K562 (cell line): ENCODE data around the gene EFHB. TPM values are rescaled to one million over a fixed set of nuclear protein-coding genes. Genes with fewer than 3 reads are reported as not detected.

Source experiments
- ARID2 ChIP-seq: fragments of 450-650 bp; IDR thresholded peaks from 2 replicates; pipeline ENCODE4 v1.6.1; 2017; ENCODE audit warnings: antibody characterized with exemption, mild to moderate bottlenecking
- ARID3A ChIP-seq: IDR thresholded peaks from 2 replicates; pipeline ENCODE4 v1.6.1; 2012; ENCODE audit warnings: low read depth, low read length, improper control_type of control experiment, borderline replicate concordance
- CREM ChIP-seq: IDR thresholded peaks from 2 replicates; pipeline ENCODE4 v1.6.1; 2014; ENCODE audit warnings: antibody characterized with exemption, low read depth
- CTBP1 ChIP-seq: fragments of 450-650 bp; IDR thresholded peaks from 2 replicates; pipeline ENCODE4 v1.6.1; 2016; ENCODE audit warnings: borderline replicate concordance
- JUND ChIP-seq, 2 experiments: IDR thresholded peaks; 2 replicates in 1 of 2; 3 replicates in 1 of 2; pipeline ENCODE4 v1.6.1; 2011; ENCODE audit warnings: borderline replicate concordance in 2 of 2, low read depth in 2 of 2, low read length in 2 of 2, improper control_type of control experiment in 1 of 2, missing biosample characterization in 1 of 2, missing genetic modification characterization in 1 of 2, missing genetic modification reagents in 1 of 2
- KLF16 ChIP-seq: IDR thresholded peaks from 2 replicates; pipeline ENCODE4 v1.6.1; 2016; ENCODE audit warnings: antibody characterized with exemption
- MAZ ChIP-seq, 2 experiments: fragments of 450-650 bp in 1 of 2; sonication (generic) in 1 of 2; formaldehyde crosslinking; IDR thresholded peaks in 1 of 2; conservative IDR thresholded peaks in 1 of 2; 2 replicates each; pipeline versions ENCODE4 v1.4.0 to v1.5.0; 2020; ENCODE audit warnings: mild to moderate bottlenecking in 1 of 2, missing genetic modification reagents in 1 of 2
- MEIS2 ChIP-seq: fragments of 450-650 bp; IDR thresholded peaks from 2 replicates; pipeline ENCODE4 v1.6.1; 2014; ENCODE audit warnings: mild to moderate bottlenecking; ENCODE audit not compliant: partially characterized antibody
- MTF1 ChIP-seq: fragments of 250-450 bp; sonication (Bioruptor Pico); IDR thresholded peaks from 2 replicates; pipeline ENCODE4 v1.9.0; 2021; ENCODE audit warnings: moderate library complexity, mild to moderate bottlenecking, inconsistent platforms, borderline replicate concordance
- NFRKB ChIP-seq: fragments of 450-650 bp; IDR thresholded peaks from 2 replicates; pipeline ENCODE4 v1.6.1; 2016; ENCODE audit warnings: low read depth
- REST ChIP-seq, 2 experiments: fragments of 450-650 bp; formaldehyde crosslinking in 1 of 2; IDR thresholded peaks; 2 replicates each; pipeline versions ENCODE4 v1.4.0 to v1.6.1; 2014 to 2020; ENCODE audit warnings: mild to moderate bottlenecking in 2 of 2, borderline replicate concordance in 1 of 2, low read depth in 1 of 2
- SOX6 ChIP-seq: fragments of 450-650 bp; IDR thresholded peaks from 2 replicates; pipeline ENCODE4 v1.6.1; 2014; ENCODE audit warnings: mild to moderate bottlenecking
- SUPT5H ChIP-seq: fragments of 450-650 bp; IDR thresholded peaks from 2 replicates; pipeline ENCODE4 v1.6.1; 2016
- TOE1 ChIP-seq, 2 experiments: fragments of 450-650 bp in 1 of 2; sonication (generic) in 1 of 2; formaldehyde crosslinking in 1 of 2; IDR thresholded peaks; 2 replicates each; pipeline versions ENCODE4 v1.7.1 to v1.8.0; 2016 to 2022; ENCODE audit warnings: borderline replicate concordance in 2 of 2, mild to moderate bottlenecking in 2 of 2, antibody characterized with exemption in 1 of 2, inconsistent platforms in 1 of 2, low read depth in 1 of 2, missing genetic modification reagents in 1 of 2, moderate library complexity in 1 of 2
- ZEB2 ChIP-seq: fragments of 450-650 bp; IDR thresholded peaks from 2 replicates; pipeline ENCODE4 v1.6.1; 2016
- polyA plus RNA-seq, 8 experiments: library from polyadenylated mRNA; depleted of rRNA in 4 of 8; stranded (reverse) in 5 of 8; unstranded in 3 of 8; fragments of >200 nt; fragmentation: Nextera tagmentation in 2 of 8; fragmentation: Illumina TruSeq in 1 of 8; extraction: Ambion mirVana in 2 of 8; extraction: Trizol in 1 of 8; gene quantifications; 2 replicates each; pipeline versions ENCODE4 v1.2.1 to v1.2.3, GENCODE V29; 2011 to 2014; ENCODE audit warnings: inconsistent platforms in 1 of 8, missing spikeins in 1 of 8
- total RNA-seq, 7 experiments: library from RNA; depleted of rRNA in 6 of 7; stranded (reverse); fragments of >200 nt in 6 of 7; fragmentation: Illumina TruSeq in 2 of 7; extraction: Trizol in 2 of 7; gene quantifications; 2 replicates each; pipeline versions ENCODE4 v1.2.1 to v1.2.3, GENCODE V29; 2011 to 2021; ENCODE audit warnings: low replicate concordance in 1 of 7
- TF ChIP-seq, protein P1 (sequence below): fragments of 450-650 bp; IDR thresholded peaks from 2 replicates; pipeline ENCODE4 v1.6.1; 2016

Gene EFHB
- total and polyA plus RNA-seq, 9 of the 15 experiments (the other 6 are each of a cell fraction or from before 2014, with no cell fraction given) = 1.5 to 4.0 (median 1.8) TPM

- peak; percentile 87; the same call in 1 of the 2 replicates for TF ChIP-seq REST (IDR thresholded peaks at IDR 0.05; ENCODE audit: borderline replicate concordance)
- TF ChIP-seq REST (CRISPR knock-in tag; IDR thresholded peaks at IDR 0.05; ENCODE audit: low read depth) = no peak
- TF ChIP-seq MEIS2 = peak; percentile 17
- TF ChIP-seq, protein P1, sequence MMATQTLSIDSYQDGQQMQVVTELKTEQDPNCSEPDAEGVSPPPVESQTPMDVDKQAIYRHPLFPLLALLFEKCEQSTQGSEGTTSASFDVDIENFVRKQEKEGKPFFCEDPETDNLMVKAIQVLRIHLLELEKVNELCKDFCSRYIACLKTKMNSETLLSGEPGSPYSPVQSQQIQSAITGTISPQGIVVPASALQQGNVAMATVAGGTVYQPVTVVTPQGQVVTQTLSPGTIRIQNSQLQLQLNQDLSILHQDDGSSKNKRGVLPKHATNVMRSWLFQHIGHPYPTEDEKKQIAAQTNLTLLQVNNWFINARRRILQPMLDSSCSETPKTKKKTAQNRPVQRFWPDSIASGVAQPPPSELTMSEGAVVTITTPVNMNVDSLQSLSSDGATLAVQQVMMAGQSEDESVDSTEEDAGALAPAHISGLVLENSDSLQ = peak; percentile 71
- 0 out of 2 replicates have a peak, but pooled peaks have one; percentile 38 for TF ChIP-seq ARID2
- no peak; a peak in 1 of 4 replicates for TF ChIP-seq MAZ (CRISPR knock-in tag; conservative IDR thresholded peaks at IDR 0.05 in 1 of 2, IDR thresholded peaks at IDR 0.05 in 1 of 2)
- TF ChIP-seq ZEB2 = 0 out of 2 replicates have a peak, but pooled peaks have one; percentile 34
- 0 out of 2 replicates have a peak, but pooled peaks have one; percentile 20 for TF ChIP-seq KLF16
- no peak for TF ChIP-seq MTF1 (CRISPR knock-in tag)
- peak; percentile 39; the same call in 1 of the 2 replicates for TF ChIP-seq CTBP1
- TF ChIP-seq TOE1 (IDR thresholded peaks at IDR 0.05; ENCODE audit: borderline replicate concordance) = no peak
- no peak for TF ChIP-seq TOE1 (CRISPR knock-in tag; IDR thresholded peaks at IDR 0.05; ENCODE audit: borderline replicate concordance, low read depth)
- TF ChIP-seq CREM = peak; percentile 53
- no peak for TF ChIP-seq SUPT5H
- TF ChIP-seq SOX6 = peak; percentile 48; the same call in 1 of the 2 replicates
- peak; percentile 37; the same call in 1 of the 2 replicates for TF ChIP-seq JUND (IDR thresholded peaks at IDR 0.05; ENCODE audit: borderline replicate concordance, low read depth, low read length)
- TF ChIP-seq JUND (tag; IDR thresholded peaks at IDR 0.05; ENCODE audit: borderline replicate concordance, low read depth, low read length) = no peak
- no peak for TF ChIP-seq NFRKB
- 0 out of 2 replicates have a peak, but pooled peaks have one; percentile 26 for TF ChIP-seq ARID3A
These were observed 67.2 kb downstream of the EFHB start (continued) for GRCh38 chr3:19866751-19867347.
